Adrenal gland (tissue), 12 donors: Measurements from ENCODE around the gene TGFBR1. TPM values are rescaled to one million over a fixed set of nuclear protein-coding genes. Genes with fewer than 3 reads are reported as not detected.

Experiments
- DNase-seq, 7 donors: peaks; one replicate each; pipeline ENCODE4 v3.0.0-alpha.2; 2019 to 2020
- H3K27ac ChIP-seq, 5 donors: fragments of 200-600 bp; sonication (generic) in 4 of 5; 1 replicate in 3 of 5; 2 replicates in 2 of 5; pipeline versions ENCODE4 v1.5.1 to v1.8.0; 2016 to 2020; ENCODE audit warnings: mild to moderate bottlenecking in 1 of 5
- H3K27me3 ChIP-seq: fragments of 200-600 bp; 2 replicates; pipeline ENCODE4 v1.8.0; 2021
- H3K36me3 ChIP-seq, 2 donors: fragments of 200-600 bp; replicated peaks in 1 of 2; 1 replicate in 1 of 2; 2 replicates in 1 of 2; pipeline versions ENCODE4 v1.5.1 to v1.8.0; 2018 to 2022
- H3K4me1 ChIP-seq, 2 donors: fragments of 200-600 bp; replicated peaks in 1 of 2; 1 replicate in 1 of 2; 2 replicates in 1 of 2; pipeline versions ENCODE4 v1.5.1 to v1.8.0; 2018 to 2021
- H3K4me3 ChIP-seq, 4 donors: fragments of 200-600 bp; sonication (generic) in 3 of 4; one replicate each; pipeline ENCODE4 v1.5.1; 2016 to 2018
- H3K9me3 ChIP-seq, 3 donors: fragments of 200-600 bp; sonication (generic) in 1 of 3; replicated peaks in 1 of 3; 1 replicate in 2 of 3; 2 replicates in 1 of 3; pipeline versions ENCODE4 v1.5.1 to v1.8.0; 2016 to 2021
- POLR2A ChIP-seq, 2 donors: fragments of 450-650 bp; IDR thresholded peaks; one replicate each; pipeline ENCODE4 v1.6.1; 2017; ENCODE audit warnings: antibody characterized with exemption in 2 of 2, mild to moderate bottlenecking in 2 of 2, moderate library complexity in 1 of 2
- WGBS, 4 donors: extraction: QIAGEN DNeasy Blood & Tissue Kit in 2 of 4; methylation state at CpG; one replicate each; pipeline versions ENCODE4 v1.1.5 to v1.1.7; 2013 to 2017; 5-methylcytosine and 5-hydroxymethylcytosine counted together
- intact Hi-C, 2 donors: fragments of 100-400 bp; cut with DNase I; formaldehyde crosslinking; loops; one replicate each; pipeline versions ENCODE4 v1.14.1 to v1.15.0; 2022 to 2023
- polyA plus RNA-seq, 3 donors: library from polyadenylated mRNA; stranded (reverse); fragments of 200-250 nt in 2 of 3; fragments of 350-450 nt in 1 of 3; fragmentation: Illumina TruSeq in 1 of 3; extraction: RNeasy Lipid Tissue Mini Kit (QIAGEN cat#74804) in 1 of 3; gene quantifications; one replicate each; pipeline ENCODE4 v1.2.3, GENCODE V29; 2013 to 2014
- total RNA-seq, 9 donors: library from RNA; depleted of rRNA in 4 of 9; stranded (reverse); fragments of >200 nt in 4 of 9; fragments of 120-200 nt in 1 of 9; fragmentation: NEBNext Ultra II Directional in 1 of 9; extraction: Animal tissue kit (Norgen Biotek cat#: 25700) in 1 of 9; gene quantifications; one replicate each; pipeline versions ENCODE4 v1.1.0 to v1.2.4, GENCODE V29; 2013 to 2023
- TF ChIP-seq, protein P1 (sequence below), 6 experiments: fragments of 450-650 bp in 4 of 6; fragments of 200-600 bp in 2 of 6; sonication (generic) in 1 of 6; IDR thresholded peaks; 1 replicate in 5 of 6; 2 replicates in 1 of 6; pipeline versions ENCODE4 v1.5.1 to v1.8.0; 2016 to 2021; ENCODE audit warnings: antibody characterized with exemption in 6 of 6, mild to moderate bottlenecking in 2 of 6, moderate library complexity in 1 of 6
- donor health status: healthy with polysubstance abuse.
- donor health status: Bipolar disorder and iron deficiency.
- donor health status: DM: yes; HTN: yes; CAD: no.
- donor health status: DM: no; HTN: no; CAD: no.
- donor health status: DM: no; HTN: no; CAD: no.
- donor health status: DM: yes; HTN: yes; CAD: no.

The TGFBR1 gene
- total and polyA plus RNA-seq, 12 donors: 5.5 to 38.5 (median 25.4) TPM

DNA sequence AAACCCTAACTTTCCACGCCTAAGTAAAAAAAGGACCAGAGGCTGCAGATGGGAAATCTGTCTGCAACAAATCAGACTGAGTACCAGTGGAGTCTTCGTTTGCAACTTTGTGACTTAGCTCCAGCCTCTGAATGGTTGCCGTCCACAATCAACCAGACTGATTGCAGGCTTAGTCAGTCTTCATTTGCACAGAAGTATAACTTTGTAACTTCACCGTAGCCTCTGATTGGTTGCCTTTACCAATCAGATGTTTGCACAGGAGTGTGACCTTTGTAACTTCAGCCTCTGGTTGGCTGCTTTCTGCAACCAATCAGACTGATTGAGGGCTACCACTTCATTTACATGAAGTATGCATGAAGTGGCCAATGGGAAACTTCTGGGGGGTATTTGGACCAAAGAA lies 53.7 kb downstream of the TGFBR1 start:
- TF ChIP-seq, protein P1, sequence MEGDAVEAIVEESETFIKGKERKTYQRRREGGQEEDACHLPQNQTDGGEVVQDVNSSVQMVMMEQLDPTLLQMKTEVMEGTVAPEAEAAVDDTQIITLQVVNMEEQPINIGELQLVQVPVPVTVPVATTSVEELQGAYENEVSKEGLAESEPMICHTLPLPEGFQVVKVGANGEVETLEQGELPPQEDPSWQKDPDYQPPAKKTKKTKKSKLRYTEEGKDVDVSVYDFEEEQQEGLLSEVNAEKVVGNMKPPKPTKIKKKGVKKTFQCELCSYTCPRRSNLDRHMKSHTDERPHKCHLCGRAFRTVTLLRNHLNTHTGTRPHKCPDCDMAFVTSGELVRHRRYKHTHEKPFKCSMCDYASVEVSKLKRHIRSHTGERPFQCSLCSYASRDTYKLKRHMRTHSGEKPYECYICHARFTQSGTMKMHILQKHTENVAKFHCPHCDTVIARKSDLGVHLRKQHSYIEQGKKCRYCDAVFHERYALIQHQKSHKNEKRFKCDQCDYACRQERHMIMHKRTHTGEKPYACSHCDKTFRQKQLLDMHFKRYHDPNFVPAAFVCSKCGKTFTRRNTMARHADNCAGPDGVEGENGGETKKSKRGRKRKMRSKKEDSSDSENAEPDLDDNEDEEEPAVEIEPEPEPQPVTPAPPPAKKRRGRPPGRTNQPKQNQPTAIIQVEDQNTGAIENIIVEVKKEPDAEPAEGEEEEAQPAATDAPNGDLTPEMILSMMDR (IDR thresholded peaks at IDR 0.05): no peak
- no peak for TF ChIP-seq POLR2A (IDR thresholded peaks at IDR 0.05)
- Histone ChIP-seq H3K27ac (no peak overlapping the region), H3K9me3 (no peaks in the 10 kb centered on the region), H3K4me3 (no peak overlapping the region), H3K27me3 (no peaks in the 10 kb centered on the region), H3K4me1 (peaks cover 0 to 5% of the 10 kb centered on the region in 2 donors), H3K36me3 (no peaks in the 10 kb centered on the region)
- WGBS, 4 donors: 60 to 68% (median 67%) methylated on average over 4 of the region's 4 CpGs
- no peak for DNase-seq
- intact Hi-C loops: no loop called here

DNA sequence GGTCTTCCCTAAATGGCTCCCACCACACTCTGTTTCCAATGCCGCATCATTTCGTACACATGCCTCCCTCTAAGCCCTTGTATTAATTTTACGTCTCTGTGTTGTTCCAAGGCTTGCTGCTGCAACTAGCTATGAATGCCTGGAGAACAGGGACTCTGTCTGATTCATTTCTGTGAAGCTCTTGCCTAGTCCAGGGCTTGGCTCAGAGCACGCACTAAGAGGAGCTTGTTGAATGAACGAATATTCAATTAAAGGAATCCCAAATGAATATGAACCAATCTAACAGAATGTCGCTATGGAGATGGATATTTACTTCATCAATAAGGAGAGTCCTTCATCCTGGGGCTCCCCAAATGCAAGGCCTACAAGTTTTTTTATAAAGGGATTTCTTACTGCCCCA lies 55.3 kb downstream of the TGFBR1 start:
- Histone ChIP-seq H3K27ac (no peak overlapping the region), H3K9me3 (no peaks in the 10 kb centered on the region), H3K36me3 (no peaks in the 10 kb centered on the region), H3K4me3 (no peak overlapping the region), H3K27me3 (no peaks in the 10 kb centered on the region), H3K4me1 (peaks cover 0 to 5% of the 10 kb centered on the region in 2 donors)
- intact Hi-C loops: no loop called here
- TF ChIP-seq, protein P1 (IDR thresholded peaks at IDR 0.05): no peak
- no peak for TF ChIP-seq POLR2A (IDR thresholded peaks at IDR 0.05)
- DNase-seq: no peak
- WGBS, 4 donors: 85 to 92% (median 88%) methylated on average over 6 of the region's 6 CpGs

DNA sequence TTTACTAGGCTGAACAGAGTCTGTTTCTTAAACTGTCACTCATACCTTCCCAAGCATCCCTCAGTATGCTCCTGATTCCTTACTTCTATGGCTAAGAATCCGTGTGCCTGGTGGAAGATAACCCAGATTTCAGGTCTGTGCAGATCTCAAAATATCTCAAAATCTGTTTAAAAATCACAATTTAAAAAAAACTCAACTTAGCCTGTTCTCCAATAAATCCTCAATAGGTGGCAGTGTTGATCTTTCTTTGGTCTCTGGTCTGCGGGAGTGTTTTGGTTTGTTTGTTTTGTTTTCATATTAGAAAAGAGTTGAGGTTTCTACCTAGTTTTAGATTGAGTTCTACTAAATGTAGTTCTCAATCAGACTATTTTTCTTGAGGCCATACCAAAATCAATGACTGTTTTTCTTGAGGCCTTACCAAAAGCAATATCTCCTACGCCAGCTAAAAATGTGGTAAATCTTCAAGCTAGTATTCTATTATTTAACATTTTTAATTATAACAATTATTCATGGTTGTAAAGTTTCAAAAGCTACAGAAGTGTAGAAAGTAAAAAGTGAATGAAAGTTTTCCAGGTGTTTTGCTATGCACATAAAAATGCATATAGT lies 57.9 kb downstream of the TGFBR1 start:
- Histone ChIP-seq H3K36me3 (no peaks in the 10 kb centered on the region), H3K27ac (no peak overlapping the region), H3K27me3 (no peaks in the 10 kb centered on the region), H3K4me3 (no peak overlapping the region), H3K4me1 (peaks cover 0 to 5% of the 10 kb centered on the region in 2 donors), H3K9me3 (no peaks in the 10 kb centered on the region)
- intact Hi-C loops: no loop called here
- TF ChIP-seq POLR2A (IDR thresholded peaks at IDR 0.05): no peak
- TF ChIP-seq, protein P1 (IDR thresholded peaks at IDR 0.05): peak; percentile 47 to 78 (median 60)
- WGBS, 4 donors: 23 to 31% (median 29%) methylated on average over 3 of the region's 3 CpGs
- DNase-seq: no peak

DNA sequence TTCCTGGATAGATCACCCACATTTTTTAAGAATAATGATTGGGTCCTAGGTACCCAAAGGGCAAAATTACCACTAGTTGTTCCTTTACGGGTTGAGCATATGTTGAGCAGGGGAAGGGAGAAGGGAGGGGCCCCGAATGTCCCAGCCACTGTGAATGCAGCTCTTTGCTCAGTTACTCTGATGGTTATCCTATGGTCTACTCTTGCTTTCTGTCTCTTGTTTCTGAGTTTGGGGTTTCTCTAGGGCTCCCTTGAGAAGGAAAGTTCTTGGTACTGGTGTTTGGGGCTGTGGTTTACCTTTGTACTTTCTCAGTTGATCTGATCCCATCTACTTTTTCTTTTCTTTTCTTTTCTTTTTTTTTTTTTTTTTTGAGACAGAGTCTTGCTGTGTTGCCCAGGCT lies 61.2 kb downstream of the TGFBR1 start:
- Histone ChIP-seq H3K36me3 (no peaks in the 10 kb centered on the region), H3K27me3 (no peaks in the 10 kb centered on the region), H3K4me3 (no peak overlapping the region), H3K9me3 (no peaks in the 10 kb centered on the region), H3K27ac (no peak overlapping the region), H3K4me1 (peaks cover 0 to 5% of the 10 kb centered on the region in 2 donors)
- intact Hi-C loops: no loop called here
- TF ChIP-seq, protein P1 (IDR thresholded peaks at IDR 0.05): no peak
- TF ChIP-seq POLR2A (IDR thresholded peaks at IDR 0.05): no peak
- no peak for DNase-seq
- WGBS, 4 donors: 69 to 98% (median 90%) methylated on average over 2 of the region's 2 CpGs
